ENCODE measurements around the gene ANKS1A. TPM values are rescaled to one million over a fixed set of nuclear protein-coding genes. Genes with fewer than 3 reads are reported as not detected.

The ANKS1A gene
- total and polyA plus RNA-seq, 3 donors from 2014 or later = 44.2 to 96.9 (median 95.9) TPM

GRCh38 chr6:34985236-34985635 is 96.2 kb downstream of the ANKS1A start:
- no peaks in the 10 kb centered on the region for H3K27me3 ChIP-seq
- H3K36me3 ChIP-seq (ENCODE audit: low read depth, missing control alignments) = no peaks in the 10 kb centered on the region
- 79 to 89% methylated on average over 4 of the region's 4 CpGs for WGBS, 2 donors
- DNase-seq = no peak
- H3K9me3 ChIP-seq = no peaks in the 10 kb centered on the region
- no peak for TF ChIP-seq POLR2A (IDR thresholded peaks at IDR 0.05)
- peaks cover 32% of the 10 kb centered on the region for H3K4me1 ChIP-seq
- no peak overlapping the region for H3K4me3 ChIP-seq
- H3K27ac ChIP-seq = peak overlapping the region; percentile 46 to 51
- intact Hi-C loops (cut with DNase I; ENCODE audit: low total_unique reads) = loop anchor here (10.0 kb wide), 1 partner anchor 260 kb away; no protein-coding TSS in a partner anchor

- TF ChIP-seq CTCF (IDR thresholded peaks at IDR 0.05) = peak; percentile 88 to 92 (median 90)
- TF ChIP-seq POLR2A (IDR thresholded peaks at IDR 0.05) = no peak
- 17 to 28% methylated on average over 3 of the region's 3 CpGs for WGBS, 2 donors
- Histone ChIP-seq H3K4me3 (no peak overlapping the region), H3K4me1 (peaks cover 19% of the 10 kb centered on the region), H3K9me3 (no peaks in the 10 kb centered on the region), H3K27ac (peak overlapping the region; percentile 9 to 60), H3K36me3 (ENCODE audit: low read depth, missing control alignments) (no peaks in the 10 kb centered on the region), H3K27me3 (no peaks in the 10 kb centered on the region)
- intact Hi-C loops (cut with DNase I; ENCODE audit: low total_unique reads) = loop anchor here (2.0 to 10.0 kb wide), 2 partner anchors 154 to 258 kb away; partner anchors contain the start of gene TCP11
- DNase-seq = peak; percentile 75
Measured at GRCh38 chr6:34986845-34987246, 97.8 kb downstream of the ANKS1A start.

- Histone ChIP-seq H3K36me3 (ENCODE audit: low read depth, missing control alignments) (no peaks in the 10 kb centered on the region), H3K4me1 (peaks cover 13% of the 10 kb centered on the region), H3K27ac (peak overlapping the region; percentile 9 to 37), H3K27me3 (no peaks in the 10 kb centered on the region), H3K9me3 (no peaks in the 10 kb centered on the region), H3K4me3 (no peak overlapping the region)
- DNase-seq = no peak
- intact Hi-C loops (cut with DNase I; ENCODE audit: low total_unique reads) = loop anchor here (2.0 to 10.0 kb wide), 2 partner anchors 153 to 257 kb away; partner anchors contain the start of gene TCP11
- 80 to 83% methylated on average over 5 of the region's 5 CpGs for WGBS, 2 donors
- TF ChIP-seq CTCF (IDR thresholded peaks at IDR 0.05) (no peak), POLR2A (IDR thresholded peaks at IDR 0.05) (no peak)
Measured at GRCh38 chr6:34987506-34987905, 98.5 kb downstream of the ANKS1A start.

GRCh38 chr6:34990971-34991560 is 102.0 kb downstream of the ANKS1A start:
- no peak overlapping the region for H3K4me3 ChIP-seq
- H3K36me3 ChIP-seq (ENCODE audit: low read depth, missing control alignments) = no peaks in the 10 kb centered on the region
- intact Hi-C loops (cut with DNase I; ENCODE audit: low total_unique reads) = no loop called here
- no peaks in the 10 kb centered on the region for H3K9me3 ChIP-seq
- no peak for DNase-seq
- WGBS, 2 donors = 51 to 76% methylated on average over 2 of the region's 2 CpGs
- H3K27ac ChIP-seq = no peak overlapping the region
- TF ChIP-seq CTCF (IDR thresholded peaks at IDR 0.05) (no peak), POLR2A (IDR thresholded peaks at IDR 0.05) (no peak)
- no peaks in the 10 kb centered on the region for H3K27me3 ChIP-seq
- H3K4me1 ChIP-seq = peaks cover 13% of the 10 kb centered on the region

- no peak overlapping the region for H3K27ac ChIP-seq
- H3K27me3 ChIP-seq = no peaks in the 10 kb centered on the region
- no peaks in the 10 kb centered on the region for H3K9me3 ChIP-seq
- WGBS, 2 donors = 95 to 100% methylated on average over 3 of the region's 3 CpGs
- intact Hi-C loops (cut with DNase I; ENCODE audit: low total_unique reads) = no loop called here
- H3K4me1 ChIP-seq = peaks cover under 1% of the 10 kb centered on the region
- no peaks in the 10 kb centered on the region for H3K36me3 ChIP-seq (ENCODE audit: low read depth, missing control alignments)
- no peak for DNase-seq
- H3K4me3 ChIP-seq = no peak overlapping the region
- TF ChIP-seq POLR2A (IDR thresholded peaks at IDR 0.05) (no peak), CTCF (IDR thresholded peaks at IDR 0.05) (no peak)
Measured at GRCh38 chr6:34992376-34992775, 103.3 kb downstream of the ANKS1A start.

Measured in testis (tissue), 3 donors.